OCI-LY7 (cell line): ENCODE measurements around the gene IZUMO4. TPM values are rescaled to one million over a fixed set of nuclear protein-coding genes. Genes with fewer than 3 reads are reported as not detected.
A peak's percentile ranks its signal among the peaks of the same experiment; 100 is the strongest.
"Not testable (repeated sequence)": the region's sequence is repeated elsewhere in the genome, so short reads cannot be mapped to it uniquely, and the experiment has no call there.

ENCODE experiments used
- BruUV-seq: library from RNA; stranded (reverse); fragments of 400-500 nt; replicated peaks from 2 replicates; lab custom pipeline; 2021; lab: Mats Ljungman, UMichigan
- CTCF ChIA-PET: fragments of 300-600 bp; sonication (Branson Sonifier 250); formaldehyde crosslinking; loops from one replicate; lab custom pipeline; 2022; ENCODE audit warnings: antibody characterized with exemption; ENCODE audit not compliant: unreplicated experiment; lab: Charles Lee
- POLR2A ChIA-PET: fragments of 300-600 bp; sonication (Branson Sonifier 250); formaldehyde crosslinking; loops from one replicate; lab custom pipeline; 2022; ENCODE audit warnings: antibody characterized with exemption; lab: Charles Lee
- DNase-seq: peaks from one replicate; pipeline ENCODE4 v3.0.0-alpha.2; 2015; ENCODE audit warnings: low spot score
- H2AFZ ChIP-seq: fragments of 200-600 bp; sonication (generic), shearing (Covaris generic); 2 replicates; pipeline ENCODE4 v1.6.1; 2014; ENCODE audit warnings: mild to moderate bottlenecking, antibody characterized with exemption, low read length, moderate library complexity
- H3K27ac ChIP-seq: fragments of 200-600 bp; sonication (generic); 2 replicates; pipeline ENCODE4 v1.5.1; 2014; ENCODE audit warnings: mixed run types, low read depth, mild to moderate bottlenecking, moderate library complexity, low read length, inconsistent platforms; ENCODE audit not compliant: poor library complexity, severe bottlenecking
- H3K36me3 ChIP-seq: fragments of 200-600 bp; sonication (generic); 2 replicates; pipeline ENCODE4 v1.6.1; 2014; ENCODE audit warnings: mild to moderate bottlenecking, antibody characterized with exemption, low read length, moderate library complexity, mixed read lengths; ENCODE audit not compliant: insufficient read depth
- H3K4me1 ChIP-seq: fragments of 200-600 bp; sonication (generic); 2 replicates; pipeline ENCODE4 v1.5.1; 2014; ENCODE audit warnings: mild to moderate bottlenecking, low read length; ENCODE audit not compliant: insufficient read depth, poor library complexity, severe bottlenecking
- H3K4me2 ChIP-seq: fragments of 200-600 bp; sonication (generic); 2 replicates; pipeline ENCODE4 v1.6.1; 2014; ENCODE audit warnings: mild to moderate bottlenecking, low read length
- H3K4me3 ChIP-seq: fragments of 200-600 bp; sonication (generic); 2 replicates; pipeline ENCODE4 v1.5.1; 2014; ENCODE audit warnings: mild to moderate bottlenecking, low read depth, low read length; ENCODE audit not compliant: poor library complexity, severe bottlenecking
- H3K79me2 ChIP-seq: fragments of 200-600 bp; sonication (generic); 2 replicates; pipeline ENCODE4 v1.6.1; 2016; ENCODE audit warnings: low read depth, mild to moderate bottlenecking, low read length, moderate library complexity, mixed read lengths; ENCODE audit not compliant: insufficient read depth
- H3K9me2 ChIP-seq: fragments of 200-600 bp; sonication (generic); 2 replicates; pipeline ENCODE4 v1.6.1; 2016; ENCODE audit warnings: mild to moderate bottlenecking, low read length, mixed read lengths; ENCODE audit not compliant: insufficient read depth
- H3K9me3 ChIP-seq: fragments of 200-600 bp; sonication (generic); 2 replicates; pipeline ENCODE4 v1.6.1; 2014; ENCODE audit warnings: mild to moderate bottlenecking, mixed run types, low read length, mixed read lengths
- H4K20me1 ChIP-seq: fragments of 200-600 bp; sonication (generic); 2 replicates; pipeline ENCODE4 v1.6.1; 2014; ENCODE audit warnings: mild to moderate bottlenecking, antibody characterized with exemption, low read length, moderate library complexity, mixed read lengths; ENCODE audit not compliant: insufficient read depth
- CTCF ChIP-seq: fragments of 200-600 bp; sonication (generic); conservative IDR thresholded peaks from 2 replicates; pipeline ENCODE4 v1.5.1; 2014; ENCODE audit warnings: mild to moderate bottlenecking, antibody characterized with exemption, low read length, moderate library complexity, mixed read lengths
- EZH2phosphoT487 ChIP-seq: fragments of 200-600 bp; sonication (generic); IDR thresholded peaks from 2 replicates; pipeline ENCODE4 v1.6.1; 2018; ENCODE audit warnings: low read depth, borderline replicate concordance, mild to moderate bottlenecking, mixed run types, antibody characterized with exemption, low read length, moderate library complexity, mixed read lengths
- intact Hi-C: fragments of 100-400 bp; cut with micrococcal nuclease; formaldehyde crosslinking; loops from one replicate; pipeline ENCODE4 v1.10.0; 2022; ENCODE audit not compliant: unreplicated experiment
- total RNA-seq, 2 experiments: library from RNA; depleted of rRNA in 1 of 2; stranded (reverse); fragments of >200 nt in 1 of 2; shearing (Covaris generic) in 1 of 2; gene quantifications; 2 replicates each; pipeline ENCODE4 v1.2.3, GENCODE V29; 2014 to 2022

Gene IZUMO4
- total RNA-seq, 2 experiments from 2014 or later, result 7.3 to 12.9 TPM

GRCh38 chr19:2084993-2085720, 11.6 kb upstream of the IZUMO4 start:
- Histone ChIP-seq H3K9me3 (no peaks in the 10 kb centered on the region), H3K9me2 (no peaks in the 10 kb centered on the region), H3K36me3 (peaks cover 27% of the 10 kb centered on the region), H3K4me1 (peaks cover 80% of the 10 kb centered on the region), H2AFZ (no peak overlapping the region), H4K20me1 (no peaks in the 10 kb centered on the region), H3K27ac (peak overlapping the region; percentile 94), H3K4me2 (peak overlapping the region; percentile 98), H3K79me2 (peaks cover 50% of the 10 kb centered on the region), H3K4me3 (peak overlapping the region; percentile 85)
- intact Hi-C loops, result loop anchor here (2.0 to 10.0 kb wide), 3 partner anchors 24 to 418 kb away; partner anchors contain the start of genes ADAT3 and SCAMP4
- DNase-seq, result peak; percentile 98
- ChIA-PET CTCF (no interaction called here), POLR2A (interaction anchor here (0.7 to 2.8 kb wide), 3 partner anchors 9 to 33 kb away, joined by 3 to 16 read pairs (median 10); no protein-coding TSS in a partner anchor)
- BruUV-seq, result TSS peak; percentile 91
- TF ChIP-seq EZH2phosphoT487 (no peak), CTCF (no peak)

GRCh38 chr19:2086695-2087620, 9.8 kb upstream of the IZUMO4 start:
- H3K36me3 ChIP-seq, result peaks cover 17% of the 10 kb centered on the region
- H3K79me2 ChIP-seq, result peaks cover 32% of the 10 kb centered on the region
- H3K4me1 ChIP-seq, result peaks cover 82% of the 10 kb centered on the region
- H2AFZ ChIP-seq, H3K9me3 ChIP-seq, BruUV-seq, H4K20me1 ChIP-seq, H3K9me2 ChIP-seq: not testable (repeated sequence)
- peak; percentile 91 for DNase-seq
- peak overlapping the region; percentile 98 for H3K4me2 ChIP-seq
- intact Hi-C loops, result loop anchor here (2.0 to 10.0 kb wide), 3 partner anchors 36 to 420 kb away; partner anchors contain the start of genes ADAT3, MKNK2 and SCAMP4
- POLR2A ChIA-PET, result interaction anchor here (0.9 kb wide), 1 partner anchor 35 kb away, joined by 3 read pairs; no protein-coding TSS in a partner anchor
- peak overlapping the region; percentile 94 for H3K27ac ChIP-seq
- CTCF ChIA-PET, result interaction anchor here (0.6 kb wide), 3 partner anchors 30 to 145 kb away, joined by 3 read pairs; no protein-coding TSS in a partner anchor
- H3K4me3 ChIP-seq, result peak overlapping the region; percentile 51

DNA sequence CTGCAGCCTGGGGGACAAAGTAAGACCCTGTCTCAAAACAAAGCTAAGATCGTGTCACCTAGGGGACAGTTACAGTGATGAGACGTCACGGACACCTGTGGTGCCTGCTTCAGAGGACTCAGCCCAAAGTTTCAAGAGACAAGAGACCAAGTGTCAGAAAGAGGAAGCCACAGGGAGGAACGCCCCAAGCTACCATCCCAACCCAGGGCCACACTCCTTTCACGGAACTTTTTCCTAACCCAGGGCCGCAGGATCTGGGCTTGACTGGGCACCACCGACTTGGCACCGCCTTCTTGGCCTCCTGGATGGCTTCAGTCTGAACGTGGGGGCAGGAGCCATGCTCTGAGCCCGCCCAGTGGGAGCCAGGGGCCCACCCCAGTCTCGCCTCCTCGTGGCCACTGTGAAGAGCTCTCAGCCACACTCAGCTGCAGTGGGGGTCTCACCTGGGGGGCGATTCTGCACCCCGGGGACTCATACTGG, 9.1 kb upstream of the IZUMO4 start:
- intact Hi-C loops, result loop anchor here (2.0 to 10.0 kb wide), 3 partner anchors 37 to 420 kb away; partner anchors contain the start of genes ADAT3, MKNK2 and SCAMP4
- TF ChIP-seq CTCF (peak; percentile 75), EZH2phosphoT487 (no peak)
- Histone ChIP-seq H3K36me3 (peaks cover 16% of the 10 kb centered on the region), H3K4me3 (peak overlapping the region; percentile 21), H3K79me2 (peaks cover 32% of the 10 kb centered on the region), H4K20me1 (no peaks in the 10 kb centered on the region), H3K4me1 (peaks cover 82% of the 10 kb centered on the region), H2AFZ (no peak overlapping the region), H3K27ac (peak overlapping the region; percentile 94), H3K4me2 (peak overlapping the region; percentile 98), H3K9me2 (no peaks in the 10 kb centered on the region), H3K9me3 (no peaks in the 10 kb centered on the region)
- ChIA-PET CTCF (interaction anchor here (0.6 kb wide), 2 partner anchors 31 to 146 kb away, joined by 3 read pairs; no protein-coding TSS in a partner anchor), POLR2A (interaction anchor here (0.9 kb wide), 1 partner anchor 36 kb away, joined by 3 read pairs; no protein-coding TSS in a partner anchor)
- peak; percentile 92 for DNase-seq
- no TSS peak for BruUV-seq
